Gastrocnemius medialis (tissue), 4 donors: Measurements from ENCODE around the gene SQSTM1.

Experiments
- CTCF ChIP-seq, 5 experiments: fragments of 450-650 bp in 3 of 5; fragments of 200-600 bp in 2 of 5; sonication (generic) in 2 of 5; IDR thresholded peaks in 4 of 5; conservative IDR thresholded peaks in 1 of 5; 1 replicate in 4 of 5; 2 replicates in 1 of 5; pipeline ENCODE4 v1.5.1; 2016 to 2019; ENCODE audit warnings: antibody characterized with exemption in 5 of 5, mild to moderate bottlenecking in 3 of 5, moderate library complexity in 3 of 5
- POLR2A ChIP-seq, 2 donors: fragments of 450-650 bp; IDR thresholded peaks; one replicate each; pipeline ENCODE4 v1.6.1; 2017; ENCODE audit warnings: antibody characterized with exemption in 2 of 2, mild to moderate bottlenecking in 2 of 2, moderate library complexity in 2 of 2

GRCh38 chr5:179800696-179801201, 20.0 kb upstream of the SQSTM1 start:
- TF ChIP-seq CTCF (IDR thresholded peaks at IDR 0.05 in 4 of 5, conservative IDR thresholded peaks at IDR 0.05 in 1 of 5) (no peak), POLR2A (IDR thresholded peaks at IDR 0.05) (no peak)
